DND-41 (cell line): ENCODE data around the gene CST9L.

Experiments used
- EZH2 ChIP-seq: IDR thresholded peaks from 3 replicates; pipeline ENCODE4 v1.6.1; 2012; ENCODE audit warnings: borderline replicate concordance, low read depth, mild to moderate bottlenecking, moderate library complexity, low read length, inconsistent platforms; ENCODE audit not compliant: severe bottlenecking
- TF ChIP-seq, protein P1 (sequence below): IDR thresholded peaks from 2 replicates; pipeline ENCODE4 v1.5.1; 2012; ENCODE audit warnings: borderline replicate concordance, low read length, moderate library complexity, mild to moderate bottlenecking; ENCODE audit not compliant: poor library complexity, severe bottlenecking; ENCODE audit errors: extremely low read depth

DNA sequence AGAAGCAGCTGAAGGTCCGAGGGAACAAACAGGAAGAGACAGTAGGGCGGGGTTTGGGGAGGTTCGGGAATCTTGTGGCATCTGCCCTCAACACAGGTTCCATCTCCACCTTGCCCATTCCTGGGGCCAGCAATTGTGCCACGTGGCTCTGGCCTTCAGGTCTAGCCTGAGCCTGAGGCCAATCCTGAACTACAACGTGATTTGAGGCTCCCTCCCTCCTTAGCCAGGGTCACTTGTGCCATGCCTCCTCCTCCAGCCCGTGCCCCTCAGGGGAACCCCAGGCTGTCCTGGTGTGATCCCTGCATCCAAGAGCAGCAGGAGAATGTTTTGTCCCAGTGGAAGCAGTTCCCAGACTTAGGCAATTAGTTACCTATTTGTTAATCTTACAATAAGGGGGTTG lies 34.4 kb upstream of the CST9L start:
- TF ChIP-seq, protein P1, sequence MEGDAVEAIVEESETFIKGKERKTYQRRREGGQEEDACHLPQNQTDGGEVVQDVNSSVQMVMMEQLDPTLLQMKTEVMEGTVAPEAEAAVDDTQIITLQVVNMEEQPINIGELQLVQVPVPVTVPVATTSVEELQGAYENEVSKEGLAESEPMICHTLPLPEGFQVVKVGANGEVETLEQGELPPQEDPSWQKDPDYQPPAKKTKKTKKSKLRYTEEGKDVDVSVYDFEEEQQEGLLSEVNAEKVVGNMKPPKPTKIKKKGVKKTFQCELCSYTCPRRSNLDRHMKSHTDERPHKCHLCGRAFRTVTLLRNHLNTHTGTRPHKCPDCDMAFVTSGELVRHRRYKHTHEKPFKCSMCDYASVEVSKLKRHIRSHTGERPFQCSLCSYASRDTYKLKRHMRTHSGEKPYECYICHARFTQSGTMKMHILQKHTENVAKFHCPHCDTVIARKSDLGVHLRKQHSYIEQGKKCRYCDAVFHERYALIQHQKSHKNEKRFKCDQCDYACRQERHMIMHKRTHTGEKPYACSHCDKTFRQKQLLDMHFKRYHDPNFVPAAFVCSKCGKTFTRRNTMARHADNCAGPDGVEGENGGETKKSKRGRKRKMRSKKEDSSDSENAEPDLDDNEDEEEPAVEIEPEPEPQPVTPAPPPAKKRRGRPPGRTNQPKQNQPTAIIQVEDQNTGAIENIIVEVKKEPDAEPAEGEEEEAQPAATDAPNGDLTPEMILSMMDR, result no peak
- no peak for TF ChIP-seq EZH2
